HG03095 (cell line): ENCODE measurements around the gene SH3RF3.
"Not testable (repeated sequence)": the region's sequence is repeated elsewhere in the genome, so short reads cannot be mapped to it uniquely, and the experiment has no call there.

Experiments
- ATAC-seq: cut with Tn5 transposase; IDR thresholded peaks from one replicate; pipeline ENCODE4 v1.9.1; 2021; ENCODE audit warnings: moderate library complexity; ENCODE audit not compliant: unreplicated experiment

The SH3RF3 gene

DNA sequence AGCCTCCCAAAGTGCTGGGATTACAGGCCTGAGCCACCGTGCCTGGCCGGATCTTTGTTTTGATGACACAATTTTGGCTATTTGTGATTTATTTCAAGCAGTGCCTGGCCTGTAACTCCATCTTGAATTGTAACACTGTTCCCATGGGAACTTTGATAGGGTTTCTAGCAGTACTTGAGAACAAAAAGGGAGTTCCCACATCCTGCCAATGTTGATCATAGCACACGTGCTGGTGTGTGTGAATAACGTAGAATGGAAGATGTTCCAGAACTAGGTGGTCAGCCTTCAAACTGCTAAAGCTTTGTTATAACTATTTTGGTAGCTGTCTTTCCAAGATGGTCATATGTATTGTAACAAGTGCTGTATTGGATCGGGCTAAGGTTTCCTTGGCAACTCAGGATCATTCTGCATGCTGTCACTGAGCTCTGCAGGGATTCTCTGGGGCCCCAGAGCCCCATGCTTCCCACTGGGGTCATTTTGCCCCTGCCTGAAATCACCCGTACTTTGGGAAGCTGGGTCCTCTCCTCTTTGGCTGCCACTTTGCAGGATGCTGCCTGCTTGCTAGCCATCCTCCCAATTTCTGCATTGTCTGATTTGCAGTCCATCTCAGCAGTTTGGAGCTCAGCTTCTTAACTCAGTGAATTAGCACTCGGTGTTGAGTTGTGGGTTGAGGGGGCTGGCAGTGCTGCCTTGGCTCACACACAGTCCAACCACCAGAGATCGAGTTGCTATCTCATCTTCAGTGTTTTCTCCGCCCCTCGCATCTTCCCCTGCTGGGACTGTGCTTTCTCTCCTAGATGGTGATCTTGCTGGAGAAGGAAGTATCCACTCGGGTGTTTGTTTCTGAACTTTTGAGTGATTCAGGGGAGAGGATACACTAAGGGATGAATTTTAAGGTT is 26.8 kb downstream of the SH3RF3 start:
- ATAC-seq = no peak

DNA sequence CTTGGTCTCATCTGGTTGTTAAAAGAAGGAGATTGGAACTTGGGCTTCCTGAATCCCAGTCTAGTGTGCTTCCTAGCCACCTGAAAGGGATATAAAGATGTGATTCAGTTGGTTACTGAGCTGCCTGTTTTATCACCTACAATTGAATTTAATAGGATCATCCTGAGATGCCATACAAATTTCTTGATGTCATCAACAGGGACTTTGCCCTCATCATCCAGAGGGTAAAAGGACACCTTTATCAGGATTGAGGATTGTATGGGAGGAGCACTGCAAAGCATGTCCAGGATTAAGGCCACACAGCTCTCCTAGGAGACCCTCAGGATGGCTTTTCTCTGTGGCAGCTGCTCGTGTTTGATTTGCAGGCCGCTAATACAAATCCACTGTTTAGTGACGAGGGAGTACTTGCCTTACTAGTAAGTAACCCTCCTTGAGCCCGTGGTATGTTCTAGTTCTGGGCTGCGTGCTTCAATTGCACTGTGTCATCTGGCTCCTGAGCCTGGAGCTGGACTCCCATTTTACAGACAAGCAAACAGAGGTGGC is 28.6 kb downstream of the SH3RF3 start:
- ATAC-seq = no peak

DNA sequence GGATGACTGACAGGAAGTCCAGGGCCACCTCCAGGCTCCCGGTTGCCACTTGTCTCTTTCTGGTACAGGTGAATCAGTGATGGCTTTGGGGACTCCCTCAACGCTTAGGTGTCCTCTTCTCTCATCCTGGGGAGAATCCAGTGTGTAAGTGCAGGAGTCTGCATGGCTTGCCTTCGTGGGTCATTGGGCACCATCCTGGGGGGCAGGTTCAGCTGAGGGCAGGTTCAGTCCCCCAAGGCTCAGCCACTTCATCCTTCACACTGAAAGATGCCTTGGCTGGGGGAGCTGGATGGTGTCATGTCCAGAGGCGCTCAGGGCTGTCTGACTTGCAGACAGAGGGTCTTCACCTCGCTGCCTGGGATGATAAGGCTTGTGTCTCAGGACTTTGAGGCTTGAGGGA is 29.2 kb downstream of the SH3RF3 start:
- no peak for ATAC-seq

DNA sequence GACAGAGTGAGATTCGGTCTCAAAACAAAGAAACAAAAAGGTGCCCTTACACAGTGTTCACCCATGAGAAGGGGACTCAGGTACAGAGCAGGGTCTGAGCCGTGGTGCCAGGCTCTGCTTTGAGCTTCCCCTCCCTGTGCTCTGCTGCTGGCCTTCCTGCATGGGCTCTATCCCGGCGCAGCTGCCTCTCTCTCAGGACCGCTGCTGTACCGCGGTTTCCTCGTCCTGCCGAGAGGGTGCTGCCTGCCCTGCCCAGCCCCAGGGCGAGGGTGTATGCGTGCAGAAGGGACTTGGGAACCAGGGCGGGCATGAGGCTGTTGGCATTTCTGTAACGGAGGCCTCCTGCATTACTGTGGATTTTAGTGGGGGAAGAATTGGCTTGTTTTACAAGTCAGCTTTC is 30.1 kb downstream of the SH3RF3 start:
- ATAC-seq = no peak

DNA sequence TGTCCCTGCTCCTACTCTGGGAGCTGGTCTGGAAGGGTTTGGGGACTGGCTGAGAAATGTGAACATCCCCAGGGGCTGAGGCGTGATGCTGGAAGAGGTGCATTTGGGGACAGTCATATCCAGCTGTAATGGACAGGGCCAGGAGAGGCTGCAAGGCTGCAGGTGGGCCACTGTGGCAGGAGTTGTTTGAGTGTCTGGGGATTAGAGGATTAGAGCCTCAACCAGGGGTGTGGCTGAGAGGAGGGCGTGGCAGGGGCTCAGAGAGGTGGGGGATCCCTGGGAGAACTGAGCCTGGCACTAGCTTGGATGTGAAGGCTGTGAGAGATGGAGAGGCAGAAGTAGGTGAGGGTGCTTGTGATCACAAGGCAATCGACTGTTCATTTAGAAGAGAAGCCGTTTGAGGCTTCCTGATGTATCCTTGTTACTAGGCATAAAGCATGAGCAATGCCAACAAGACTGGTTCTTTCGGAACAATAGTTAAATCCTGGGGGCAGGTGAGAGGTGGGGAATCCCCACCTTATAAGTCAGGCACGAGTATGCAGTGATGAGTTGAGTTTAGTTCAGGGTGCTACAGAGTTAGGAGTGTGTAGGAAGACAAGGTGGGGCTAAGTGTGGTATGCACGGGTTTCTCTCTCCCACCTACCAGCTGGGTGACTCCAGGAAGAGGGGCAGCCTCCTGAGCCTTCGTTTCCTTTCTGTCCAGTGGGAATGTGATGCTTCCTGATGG is 31.9 kb downstream of the SH3RF3 start:
- no peak for ATAC-seq

DNA sequence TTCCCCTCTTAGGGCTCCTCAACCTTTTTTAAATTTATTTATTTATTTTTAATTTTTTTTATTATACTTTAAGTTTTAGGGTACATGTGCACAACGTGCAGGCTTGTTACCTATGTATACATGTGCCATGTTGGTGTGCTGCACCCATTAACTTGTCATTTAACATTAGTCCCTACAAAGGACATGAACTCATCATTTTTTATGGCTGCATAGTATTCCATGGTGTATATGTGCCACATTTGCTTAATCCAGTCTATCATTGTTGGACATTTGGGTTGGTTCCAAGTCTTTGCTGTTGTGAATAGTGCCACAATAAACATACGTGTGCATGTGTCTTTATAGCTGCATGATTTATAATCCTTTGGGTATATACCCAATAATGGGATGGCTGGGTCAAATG is 33.4 kb downstream of the SH3RF3 start:
- ATAC-seq = not testable (repeated sequence)

DNA sequence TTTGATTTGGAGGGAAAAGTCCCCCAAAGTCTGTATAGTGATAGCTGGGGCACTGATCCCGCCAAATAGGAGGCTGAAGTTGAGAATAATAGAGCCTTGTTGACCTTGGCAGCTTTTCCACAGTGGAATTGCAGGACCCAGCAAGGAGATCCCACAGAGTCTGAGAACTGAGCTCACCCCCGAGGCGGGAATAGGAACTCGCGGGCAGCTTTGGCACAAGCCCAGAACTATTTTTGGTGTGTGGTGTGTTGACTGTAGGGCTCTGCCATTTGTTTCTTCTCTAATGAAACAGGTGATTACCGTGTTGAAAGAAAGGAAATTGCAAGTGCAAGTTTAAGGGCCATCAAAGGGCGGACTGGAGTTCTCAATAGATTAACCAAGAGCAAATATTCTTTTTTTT is 34.0 kb downstream of the SH3RF3 start:
- ATAC-seq = no peak

DNA sequence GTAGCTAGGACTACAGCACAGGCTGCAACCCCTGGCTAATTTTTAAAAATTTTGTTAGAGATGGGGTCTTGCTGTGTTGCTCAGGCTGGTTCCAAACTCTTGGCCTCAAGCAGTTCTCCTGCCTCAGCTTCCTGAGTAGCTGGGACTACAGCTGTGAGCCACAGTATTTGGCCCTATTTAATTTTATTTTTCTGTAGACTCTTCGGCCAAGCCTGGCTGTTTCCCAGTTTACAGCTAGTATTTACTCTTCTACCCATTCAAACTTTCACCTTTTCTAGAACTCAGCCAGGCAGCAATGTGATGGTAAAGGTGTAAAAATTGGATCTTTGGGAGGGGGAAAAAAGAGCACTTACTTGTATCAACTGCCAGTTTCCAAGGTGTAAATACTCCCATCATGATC is 35.3 kb downstream of the SH3RF3 start:
- no peak for ATAC-seq

DNA sequence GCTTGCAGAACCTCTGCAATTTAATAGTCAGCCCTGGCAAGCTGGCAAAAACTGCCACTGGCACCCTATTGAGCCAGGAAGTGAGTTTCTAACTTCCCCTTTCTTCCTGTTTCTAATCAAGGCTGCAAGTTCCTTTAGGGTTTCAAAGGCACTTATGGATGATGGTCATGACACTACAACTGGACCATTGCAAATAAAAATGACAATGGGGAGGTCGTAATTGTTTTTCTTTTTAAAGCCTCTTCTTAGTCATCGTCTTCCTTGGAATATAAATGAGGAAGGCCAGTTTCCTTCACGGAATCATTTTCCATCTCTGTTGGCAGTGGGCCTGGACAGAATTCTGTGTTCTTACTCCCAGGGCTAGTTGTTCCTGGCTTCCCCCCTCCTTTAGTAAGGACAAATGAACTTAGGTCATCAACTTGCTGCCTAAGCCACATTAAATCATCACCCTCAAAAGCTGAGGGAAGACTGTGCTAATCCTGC is 35.8 kb downstream of the SH3RF3 start:
- ATAC-seq = no peak

DNA sequence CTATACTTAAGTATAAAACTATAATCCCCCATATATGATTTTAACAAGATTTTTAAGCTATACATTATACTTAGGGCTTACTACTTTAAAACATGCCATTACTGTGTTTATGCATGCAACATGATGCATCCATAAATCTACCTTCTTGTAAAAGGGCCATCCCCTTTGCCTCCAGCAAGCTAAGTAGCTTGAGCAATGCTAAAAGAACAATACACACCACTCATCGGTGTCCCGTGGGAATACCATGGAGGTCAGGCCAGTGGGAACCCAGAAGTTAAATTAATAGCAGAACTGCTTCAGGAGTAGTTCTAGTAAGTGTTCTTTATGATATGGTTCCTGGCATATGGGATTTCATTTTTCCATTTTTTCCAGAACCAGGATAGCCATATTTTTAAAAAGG is 37.8 kb downstream of the SH3RF3 start:
- ATAC-seq = no peak

DNA sequence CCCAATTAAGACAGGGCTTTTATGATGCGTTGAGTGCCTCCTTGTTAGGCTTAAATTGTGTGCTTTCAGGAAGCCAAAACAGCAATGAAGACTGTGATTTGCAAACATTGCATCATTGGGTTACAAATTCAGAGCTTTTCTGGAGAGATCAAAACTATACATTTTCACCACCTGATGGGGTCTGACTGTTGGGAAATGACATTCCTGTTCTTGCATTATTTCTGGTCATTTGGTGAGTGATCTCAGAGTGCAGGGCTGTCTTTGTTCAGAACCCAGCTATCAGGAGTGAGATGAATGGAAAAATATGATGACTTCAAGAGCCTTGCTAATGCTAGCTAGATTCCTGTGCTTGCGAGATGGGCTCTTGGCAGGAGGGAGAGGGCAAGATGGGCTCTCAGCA is 39.1 kb downstream of the SH3RF3 start:
- no peak for ATAC-seq

DNA sequence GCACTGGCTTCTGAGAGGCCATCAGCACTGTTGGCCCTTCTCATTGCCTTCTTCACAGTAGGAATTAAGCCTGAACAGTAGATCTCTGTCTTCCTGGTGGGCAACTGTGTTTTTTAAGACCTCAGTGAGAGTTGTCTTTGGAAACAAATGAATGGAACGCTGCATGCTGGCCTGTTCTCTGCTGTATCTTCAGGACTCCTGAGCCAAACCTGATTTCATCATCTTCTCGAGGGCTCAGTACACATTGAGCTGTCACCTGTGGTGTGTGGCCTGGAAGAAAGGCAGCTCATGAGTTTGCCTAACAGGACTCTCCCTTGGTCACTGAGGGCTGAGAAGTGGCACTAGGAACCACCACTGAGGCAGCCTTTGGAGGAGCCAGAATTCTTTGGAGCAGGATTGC is 39.7 kb downstream of the SH3RF3 start:
- ATAC-seq = no peak

DNA sequence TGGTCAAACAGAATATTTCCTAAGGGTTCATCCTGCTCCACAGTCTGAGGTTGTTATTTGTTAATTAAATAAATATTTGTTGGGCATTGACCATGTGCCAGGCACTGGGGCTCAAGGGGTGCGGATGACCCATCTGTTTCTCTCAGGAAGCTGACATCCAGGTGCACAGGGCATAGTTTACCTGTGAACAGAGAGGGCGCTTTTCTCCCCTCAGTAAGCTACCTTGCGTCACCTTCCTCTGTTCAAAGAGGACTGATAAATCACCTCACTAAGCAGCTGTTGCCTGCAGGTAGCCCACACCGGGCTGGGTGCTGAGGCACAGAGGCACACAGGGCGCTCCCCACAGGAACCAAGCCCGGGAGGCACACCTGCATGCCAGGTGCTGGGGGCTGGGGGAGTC is 41.6 kb downstream of the SH3RF3 start:
- no peak for ATAC-seq

DNA sequence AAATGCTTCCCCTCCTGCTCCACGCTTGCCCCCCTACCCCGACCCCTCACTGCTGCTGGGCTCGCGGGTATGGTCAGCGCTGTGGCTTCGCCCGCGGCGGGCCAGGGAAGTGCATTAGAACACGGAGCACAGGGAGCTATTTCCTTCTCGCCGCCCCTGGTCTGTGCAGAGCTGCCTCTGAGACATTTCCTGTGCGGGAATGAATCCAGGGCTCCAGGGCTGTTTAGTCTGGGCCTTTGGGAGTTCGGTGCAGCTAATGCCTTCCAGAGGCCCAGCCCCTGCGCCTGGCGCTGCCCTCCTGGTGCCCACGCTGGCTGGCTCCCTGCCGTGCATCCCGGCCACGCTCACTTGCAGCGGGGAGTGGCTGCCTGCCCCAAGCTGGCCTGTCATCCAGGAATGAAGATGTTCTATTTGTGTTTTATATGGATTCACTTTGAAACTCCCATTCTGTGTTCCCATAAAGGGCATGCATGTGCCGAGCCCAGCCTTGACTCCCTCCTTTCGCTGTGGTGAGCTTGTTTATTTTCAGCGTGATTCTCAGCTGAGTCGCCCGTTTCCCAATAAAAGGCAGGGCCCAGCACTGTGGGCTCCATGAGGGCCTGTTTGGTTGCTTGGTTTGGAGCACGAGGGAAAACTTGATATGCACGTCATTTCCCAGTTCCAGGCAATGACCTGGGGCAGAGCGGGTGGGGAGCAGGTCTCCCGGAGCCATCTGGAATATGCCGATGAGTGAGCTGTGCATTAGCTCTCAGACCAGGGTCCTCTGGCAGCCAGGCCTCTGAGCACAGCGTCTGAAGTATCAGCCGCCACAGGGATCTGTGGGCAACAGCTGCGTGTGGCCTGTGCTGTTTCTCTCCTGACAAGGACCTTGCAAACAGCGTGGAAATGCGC is 42.7 kb downstream of the SH3RF3 start:
- ATAC-seq = no peak

DNA sequence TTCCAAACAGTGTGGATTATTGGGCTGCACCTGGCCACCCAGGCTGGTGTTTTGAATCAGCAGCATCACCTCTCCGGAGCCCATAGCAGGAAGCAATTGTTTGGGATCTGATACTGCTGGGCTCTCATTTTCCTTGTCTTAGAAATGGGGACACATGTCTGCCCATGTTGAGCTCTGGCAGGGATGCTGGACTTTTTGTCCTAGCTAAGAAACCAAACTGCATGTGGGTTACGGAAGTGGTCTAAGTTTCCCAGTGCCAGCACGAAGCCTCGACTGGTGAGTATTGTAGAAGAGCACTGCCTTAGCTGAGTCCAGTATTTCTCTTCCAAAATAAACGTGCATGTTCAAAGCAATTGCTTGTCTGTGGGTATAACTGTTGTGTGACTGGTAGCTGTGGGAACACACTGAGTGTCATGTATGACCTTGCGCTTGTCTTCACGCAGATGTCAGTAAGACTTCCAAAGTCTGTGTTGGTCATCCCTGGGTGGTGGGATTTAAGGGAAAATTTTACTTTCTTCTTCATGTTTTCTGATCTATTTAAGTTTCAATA is 43.6 kb downstream of the SH3RF3 start:
- ATAC-seq = no peak

DNA sequence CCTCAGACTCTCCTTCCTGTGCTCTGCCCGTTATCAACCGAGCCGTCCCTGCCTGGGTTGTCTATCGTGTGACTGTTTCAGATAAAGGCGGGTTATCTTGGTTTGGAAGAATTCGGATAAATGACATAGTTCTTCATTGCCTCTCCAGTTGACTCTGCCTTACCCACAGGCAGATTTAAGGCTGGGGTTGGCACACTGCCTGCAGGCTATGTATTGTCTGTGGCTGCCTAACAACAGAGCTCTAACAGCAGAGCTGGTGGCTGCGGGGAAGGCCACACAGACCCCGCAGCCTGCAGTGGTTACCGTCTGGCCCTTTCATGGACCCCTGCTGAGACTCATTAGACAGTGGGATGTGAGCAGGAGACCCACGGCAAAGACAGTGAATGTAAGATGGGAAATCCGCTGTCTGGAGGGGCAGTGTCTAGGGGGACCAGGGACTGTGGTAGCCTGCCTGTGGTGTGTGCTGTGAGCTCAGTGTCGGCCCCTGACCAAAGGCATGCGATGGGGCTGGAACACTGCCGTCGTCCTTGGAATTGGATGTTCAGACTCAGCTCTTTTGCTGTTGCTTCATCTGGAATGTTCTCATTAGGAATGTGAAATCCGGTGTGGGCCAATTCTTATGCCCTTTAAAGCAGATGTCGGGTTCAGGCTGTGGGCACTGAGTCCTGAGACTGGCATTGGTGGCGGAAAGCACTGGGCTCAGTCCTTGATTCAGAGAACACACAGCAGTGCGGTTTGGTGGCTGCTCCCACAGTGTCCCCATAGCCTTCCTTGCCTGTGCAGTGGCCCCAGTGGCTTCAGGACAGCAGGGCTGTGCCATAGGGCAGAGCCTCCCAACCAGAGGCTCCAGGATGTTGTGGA is 44.5 kb downstream of the SH3RF3 start:
- ATAC-seq = no peak

DNA sequence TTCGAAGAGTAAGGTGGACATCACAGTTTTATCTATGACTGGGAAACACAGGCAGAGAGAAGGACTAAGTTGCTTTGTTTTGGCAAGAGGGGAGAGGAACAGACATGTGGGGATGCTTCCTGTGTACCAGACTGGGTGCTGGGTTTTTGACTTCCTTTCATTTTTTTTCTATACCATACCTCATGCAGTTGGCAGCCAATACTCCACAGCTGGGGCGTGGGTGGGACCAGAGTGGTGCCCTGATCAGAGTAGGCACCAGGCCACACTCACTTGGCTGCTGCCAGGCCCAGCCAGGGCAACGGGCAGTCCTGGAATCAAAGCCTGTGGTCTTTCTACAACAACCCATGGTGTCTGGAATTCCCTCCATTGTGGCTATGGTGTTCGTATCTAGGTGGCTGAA is 45.2 kb downstream of the SH3RF3 start:
- no peak for ATAC-seq

DNA sequence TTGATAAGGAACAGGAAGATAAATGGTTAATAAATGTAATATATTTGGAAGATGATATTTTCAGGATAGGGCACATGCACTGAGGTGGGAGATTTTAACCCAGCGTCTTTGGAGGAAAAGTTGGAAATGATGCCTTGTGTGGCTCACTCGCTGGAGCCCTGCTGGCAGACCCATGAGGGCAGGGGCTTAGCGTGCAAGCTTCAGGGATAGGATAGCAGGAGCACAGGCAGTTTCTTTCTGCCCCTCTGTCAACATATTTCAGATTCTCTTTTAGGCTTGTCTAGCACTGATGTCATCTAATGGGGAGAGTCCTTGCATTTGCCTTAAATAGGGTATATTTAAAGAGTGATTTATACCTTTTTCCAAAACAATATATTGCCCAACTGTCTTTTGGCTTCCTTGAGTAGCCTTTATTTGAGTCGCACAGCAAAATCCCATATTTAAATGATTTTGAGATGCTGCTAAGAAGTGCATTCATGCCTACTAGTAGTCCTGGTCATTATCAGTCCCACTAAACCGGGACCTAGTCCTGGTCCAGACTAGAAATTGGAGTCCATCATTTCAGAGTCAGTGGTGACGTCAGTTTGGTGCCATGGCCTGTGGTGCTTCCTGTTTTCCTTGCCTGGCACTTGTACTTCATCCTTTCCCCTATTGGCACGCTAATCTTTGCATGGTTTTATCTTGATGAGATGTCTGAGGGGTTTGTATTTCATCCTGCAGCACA is 45.8 kb downstream of the SH3RF3 start:
- ATAC-seq = no peak

DNA sequence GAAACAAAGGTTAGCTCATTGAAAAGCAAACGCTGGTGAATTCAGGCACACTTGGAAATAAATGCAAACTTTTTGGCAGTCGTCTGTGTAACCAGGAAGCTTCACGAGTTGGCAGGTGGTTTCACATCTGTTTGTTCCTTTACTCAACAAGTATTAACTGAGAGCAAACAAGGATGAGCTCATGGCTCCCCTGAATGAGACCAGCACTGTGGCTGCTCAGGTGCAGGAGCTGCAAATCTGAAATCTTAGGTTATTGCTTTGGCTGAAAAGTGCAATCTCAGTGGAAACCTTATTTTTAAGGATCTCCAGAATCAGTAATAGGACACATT is 46.3 kb downstream of the SH3RF3 start:
- ATAC-seq = no peak
